HG02571 (cell line): ENCODE data around the gene CNNM3.

ENCODE experiments used
- ATAC-seq: cut with Tn5 transposase; IDR thresholded peaks from one replicate; pipeline ENCODE4 v1.9.1; 2021; ENCODE audit warnings: mild to moderate bottlenecking, moderate library complexity; ENCODE audit not compliant: unreplicated experiment

CNNM3 gene

GRCh38 chr2:96838345-96839292 lies 22.6 kb downstream of the CNNM3 start:
- no peak for ATAC-seq

GRCh38 chr2:96839293-96839874 lies 23.3 kb downstream of the CNNM3 start:
- ATAC-seq: no peak

- no peak for ATAC-seq
These were observed 24.1 kb downstream of the CNNM3 start for GRCh38 chr2:96839875-96840850.

GRCh38 chr2:96841701-96842495 lies 25.8 kb downstream of the CNNM3 start:
- no peak for ATAC-seq

GRCh38 chr2:96842600-96842999 lies 26.5 kb downstream of the CNNM3 start:
- ATAC-seq: no peak

GRCh38 chr2:96843538-96844268 lies 27.6 kb downstream of the CNNM3 start, which contains the start of gene ANKRD23:
ANKRD23 (minus strand) TSS chr2:96844021; CDS start chr2:96843992, 29 bp downstream.
- no peak for ATAC-seq

GRCh38 chr2:96844405-96844808 lies 28.3 kb downstream of the CNNM3 start:
- ATAC-seq: no peak

- no peak for ATAC-seq
These were observed 30.8 kb downstream of the CNNM3 start for GRCh38 chr2:96846825-96847224.

GRCh38 chr2:96847586-96847985 lies 31.5 kb downstream of the CNNM3 start:
- no peak for ATAC-seq

GRCh38 chr2:96848264-96848663 lies 32.2 kb downstream of the CNNM3 start:
- ATAC-seq: no peak

GRCh38 chr2:96852667-96853066 lies 36.6 kb downstream of the CNNM3 start:
- no peak for ATAC-seq

- no peak for ATAC-seq
These were observed 37.3 kb downstream of the CNNM3 start for GRCh38 chr2:96853321-96853720.

- ATAC-seq: peak; percentile 27
These were observed 41.0 kb downstream of the CNNM3 start for GRCh38 chr2:96856776-96857666.

- peak; percentile 89 for ATAC-seq
These were observed 41.8 kb downstream of the CNNM3 start, which contains the start of gene ANKRD39 for GRCh38 chr2:96857667-96858372. ANKRD39 (minus strand) TSS chr2:96858016; CDS start chr2:96857987, 29 bp downstream.

GRCh38 chr2:96859099-96859649 lies 43.1 kb downstream of the CNNM3 start:
- no peak for ATAC-seq

- no peak for ATAC-seq
These were observed 43.6 kb downstream of the CNNM3 start for GRCh38 chr2:96859681-96860064.
